Measurements from ENCODE around the gene LRRC41. TPM values are rescaled to one million over a fixed set of nuclear protein-coding genes. Genes with fewer than 3 reads are reported as not detected.
"Not testable (repeated sequence)": the region's sequence is repeated elsewhere in the genome, so short reads cannot be mapped to it uniquely, and the experiment has no call there.

Gene LRRC41
- total and polyA plus RNA-seq, 9 donors = 37.5 to 99.8 (median 72.3) TPM

- Histone ChIP-seq H3K36me3 (no peaks in the 10 kb centered on the region), H3K4me3 (no peak overlapping the region), H3K27me3 (no peaks in the 10 kb centered on the region), H3K9me3 (no peaks in the 10 kb centered on the region), H3K4me1 (ENCODE audit: insufficient read depth) (peaks cover under 1% of the 10 kb centered on the region), H3K27ac (no peak overlapping the region)
- 37 to 45% (median 38%) methylated on average over 1 of the region's 1 CpG for WGBS, 3 donors
- DNase-seq = no peak
- intact Hi-C loops (cut with DNase I) = no loop called here
- TF ChIP-seq EP300 (IDR thresholded peaks at IDR 0.05) = no peak
- TF ChIP-seq CTCF (IDR thresholded peaks at IDR 0.05) = no peak
- no peak for TF ChIP-seq POLR2A (IDR thresholded peaks at IDR 0.05)
These were observed 60.5 kb downstream of the LRRC41 start for GRCh38 chr1:46242918-46243317.

GRCh38 chr1:46241733-46242132 is 61.7 kb downstream of the LRRC41 start:
- H3K9me3 ChIP-seq; DNase-seq; intact Hi-C loops (cut with DNase I); H3K4me3 ChIP-seq; H3K27ac ChIP-seq; H3K36me3 ChIP-seq; H3K27me3 ChIP-seq; H3K4me1 ChIP-seq (ENCODE audit: insufficient read depth): not testable (repeated sequence)
- 84% methylated on average over 11 of the region's 38 CpGs; no CpG with 5 or more reads in 2 of the 3 donors for WGBS, 3 donors

GRCh38 chr1:46238865-46239264 is 64.6 kb downstream of the LRRC41 start:
- DNase-seq; intact Hi-C loops (cut with DNase I); H3K27me3 ChIP-seq; H3K27ac ChIP-seq; H3K36me3 ChIP-seq; H3K9me3 ChIP-seq; H3K4me3 ChIP-seq; H3K4me1 ChIP-seq (ENCODE audit: insufficient read depth): not testable (repeated sequence)
- 61 to 76% (median 65%) methylated on average over 1 of the region's 1 CpG for WGBS, 3 donors

GRCh38 chr1:46236882-46237281 is 66.5 kb downstream of the LRRC41 start:
- 89 to 92% (median 91%) methylated on average over 4 of the region's 4 CpGs for WGBS, 3 donors

GRCh38 chr1:46231231-46231630 is 72.2 kb downstream of the LRRC41 start:
- H3K36me3 ChIP-seq; H3K27ac ChIP-seq; H3K4me3 ChIP-seq; H3K9me3 ChIP-seq; H3K4me1 ChIP-seq (ENCODE audit: insufficient read depth); intact Hi-C loops (cut with DNase I); DNase-seq; H3K27me3 ChIP-seq: not testable (repeated sequence)
- 96 to 98% (median 97%) methylated on average over 3 of the region's 3 CpGs for WGBS, 3 donors

More at GRCh38 chr1:46236882-46237281, 66.5 kb downstream of the LRRC41 start:
- H3K4me3 ChIP-seq = no peak overlapping the region
- TF ChIP-seq EP300 (IDR thresholded peaks at IDR 0.05) (no peak), CTCF (IDR thresholded peaks at IDR 0.05) (no peak), POLR2A (IDR thresholded peaks at IDR 0.05) (no peak)
- no peak overlapping the region for H3K27ac ChIP-seq
- H3K4me1 ChIP-seq (ENCODE audit: insufficient read depth) = no peaks in the 10 kb centered on the region
- H3K27me3 ChIP-seq = no peaks in the 10 kb centered on the region
- H3K36me3 ChIP-seq = no peaks in the 10 kb centered on the region
- intact Hi-C loops (cut with DNase I) = no loop called here
- DNase-seq = no peak
- H3K9me3 ChIP-seq = no peaks in the 10 kb centered on the region

Other genes starting within 250 kb of the LRRC41 start
- 10 to 100 TPM in 4 of 7 donors, 1 to 10 TPM in 3; 3.6 to 20.3 (median 10.7) TPM for gene PIK3R3, start 171.0 kb downstream of the LRRC41 start, total RNA-seq
- gene PIK3R3, start 171.0 kb downstream of the LRRC41 start, polyA plus RNA-seq = 10 to 100 TPM in 1 of 2 donors, 1 to 10 TPM in 1; 6.5 to 20.0 TPM
- 10 to 100 TPM in 1 of 7 donors, 1 to 10 TPM in 4, under 1 TPM in 2; 0.18 to 26.9 (median 3.1) TPM for gene TSPAN1, start 128.5 kb downstream of the LRRC41 start, total RNA-seq
- 1 to 10 TPM in 1 of 2 donors, under 1 TPM in 1; 0.65 to 2.8 TPM for gene TSPAN1, start 128.5 kb downstream of the LRRC41 start, polyA plus RNA-seq
- gene P3R3URF, start 127.1 kb downstream of the LRRC41 start, total RNA-seq = not detected
- gene P3R3URF, start 127.1 kb downstream of the LRRC41 start, polyA plus RNA-seq = not detected
- 10 to 100 TPM; 19.1 to 49.2 (median 40.2) TPM for gene POMGNT1, start 105.2 kb downstream of the LRRC41 start, total RNA-seq
- gene POMGNT1, start 105.2 kb downstream of the LRRC41 start, polyA plus RNA-seq = 10 to 100 TPM; 27.6 to 42.1 TPM
- 10 to 100 TPM in 3 of 7 donors, 1 to 10 TPM in 4; 4.5 to 15.4 (median 9.9) TPM for gene LURAP1, start 100.3 kb downstream of the LRRC41 start, total RNA-seq
- 1 to 10 TPM; 3.7 to 6.1 TPM for gene LURAP1, start 100.3 kb downstream of the LRRC41 start, polyA plus RNA-seq
- 1 to 10 TPM in 2 of 7 donors, under 1 TPM in 4, not detected in 1; 0.28 to 1.4 (median 0.82) TPM for gene RAD54L, start 55.9 kb downstream of the LRRC41 start, total RNA-seq
- under 1 TPM; 0.50 to 0.63 TPM for gene RAD54L, start 55.9 kb downstream of the LRRC41 start, polyA plus RNA-seq
- gene UQCRH, start 82 bp upstream of the LRRC41 start, total RNA-seq = 100 to 1,000 TPM; 140 to 453 (median 189) TPM
- gene UQCRH, start 82 bp upstream of the LRRC41 start, polyA plus RNA-seq = 100 to 1,000 TPM; 272 to 359 TPM
- 10 to 100 TPM; 15.9 to 35.2 (median 19.1) TPM for gene NSUN4, start 37.2 kb upstream of the LRRC41 start, total RNA-seq
- 10 to 100 TPM; 12.2 to 16.7 TPM for gene NSUN4, start 37.2 kb upstream of the LRRC41 start, polyA plus RNA-seq
- gene FAAH, start 90.7 kb upstream of the LRRC41 start, total RNA-seq = 10 to 100 TPM in 3 of 7 donors, 1 to 10 TPM in 4; 7.5 to 32.7 (median 9.3) TPM
- 1 to 10 TPM; 1.3 to 6.7 TPM for gene FAAH, start 90.7 kb upstream of the LRRC41 start, polyA plus RNA-seq
- not detected for gene DMBX1, start 186.2 kb upstream of the LRRC41 start, total RNA-seq
- not detected for gene DMBX1, start 186.2 kb upstream of the LRRC41 start, polyA plus RNA-seq
- gene KNCN, start 248.0 kb upstream of the LRRC41 start, total RNA-seq = under 1 TPM in 1 of 7 donors, not detected in 6; 0.08 TPM
- gene KNCN, start 248.0 kb upstream of the LRRC41 start, polyA plus RNA-seq = not detected